NCI-H460 (cell line): Measurements from ENCODE around the gene EDAR. TPM values are rescaled to one million over a fixed set of nuclear protein-coding genes. Genes with fewer than 3 reads are reported as not detected.

Experiments used
- DNase-seq: peaks from one replicate; pipeline ENCODE4 v3.0.0-alpha.2; 2016; ENCODE audit warnings: low read depth; ENCODE audit errors: extremely low read depth
- total RNA-seq: library from RNA; depleted of rRNA; stranded (reverse); fragments of >200 nt; shearing (Covaris generic); gene quantifications from 2 replicates; pipeline ENCODE4 v1.2.3, GENCODE V29; 2014

The EDAR gene
- total RNA-seq, 1 experiment from 2014 or later: not detected

- DNase-seq: no peak
These were observed 19.2 kb downstream of the EDAR start for GRCh38 chr2:108969856-108970255.

- DNase-seq: no peak
These were observed 20.4 kb downstream of the EDAR start for GRCh38 chr2:108968619-108969018.

GRCh38 chr2:108967757-108968156 is 21.3 kb downstream of the EDAR start:
- DNase-seq: no peak

- no peak for DNase-seq
These were observed 23.3 kb downstream of the EDAR start for GRCh38 chr2:108965540-108966289.

GRCh38 chr2:108963057-108963456 is 26.0 kb downstream of the EDAR start:
- no peak for DNase-seq

- no peak for DNase-seq
These were observed 27.2 kb downstream of the EDAR start for GRCh38 chr2:108961796-108962195.

GRCh38 chr2:108960006-108960405 is 29.0 kb downstream of the EDAR start:
- DNase-seq: no peak

GRCh38 chr2:108959401-108959800 is 29.6 kb downstream of the EDAR start:
- no peak for DNase-seq

GRCh38 chr2:108958632-108959341 is 30.2 kb downstream of the EDAR start:
- no peak for DNase-seq

- DNase-seq: no peak
These were observed 31.0 kb downstream of the EDAR start for GRCh38 chr2:108958002-108958401.

GRCh38 chr2:108956375-108956774 is 32.6 kb downstream of the EDAR start:
- no peak for DNase-seq

GRCh38 chr2:108950369-108951135 is 38.5 kb downstream of the EDAR start:
- DNase-seq: no peak

- DNase-seq: no peak
These were observed 39.4 kb downstream of the EDAR start for GRCh38 chr2:108949316-108950239.

GRCh38 chr2:108947271-108947907 is 41.6 kb downstream of the EDAR start:
- no peak for DNase-seq

- no peak for DNase-seq
These were observed 42.6 kb downstream of the EDAR start for GRCh38 chr2:108946442-108946841.

GRCh38 chr2:108945969-108946368 is 43.1 kb downstream of the EDAR start:
- DNase-seq: no peak

- no peak for DNase-seq
These were observed 44.3 kb downstream of the EDAR start for GRCh38 chr2:108944601-108945331.

- DNase-seq: no peak
These were observed 45.3 kb downstream of the EDAR start for GRCh38 chr2:108943751-108944150.

GRCh38 chr2:108942888-108943287 is 46.1 kb downstream of the EDAR start:
- DNase-seq: no peak
